Lung microvascular endothelial cell (primary cell): Measurements from ENCODE around the gene MRPL48. TPM values are rescaled to one million over a fixed set of nuclear protein-coding genes. Genes with fewer than 3 reads are reported as not detected.
"Not testable (repeated sequence)": the region's sequence is repeated elsewhere in the genome, so short reads cannot be mapped to it uniquely, and the experiment has no call there.

ENCODE experiments used
- DNase-seq, 2 donors: peaks; one replicate each; pipeline versions ENCODE4 v3.0.0 to v3.0.0-alpha.2; 2010; ENCODE audit warnings: low read depth in 2 of 2
- total RNA-seq: library from RNA; depleted of rRNA; stranded (reverse); fragments of >200 nt; gene quantifications from 2 replicates; pipeline ENCODE4 v1.2.1, GENCODE V29; 2014

MRPL48 gene
- total RNA-seq, 1 donor from 2014 or later: 26.0 TPM

- DNase-seq: peak in 1 of 2 donors; percentile 1
Observed at GRCh38 chr11:73838443-73839122, 50.9 kb downstream of the MRPL48 start.

- peak in 1 of 2 donors; percentile 14 for DNase-seq
Observed at GRCh38 chr11:73839123-73839457, 51.4 kb downstream of the MRPL48 start.

GRCh38 chr11:73851046-73851764, 63.5 kb downstream of the MRPL48 start:
- DNase-seq: no peak

- DNase-seq: no peak
Observed at GRCh38 chr11:73852049-73852448, 64.4 kb downstream of the MRPL48 start.

GRCh38 chr11:73854680-73855079, 67.0 kb downstream of the MRPL48 start:
- DNase-seq: no peak

GRCh38 chr11:73856031-73856567, 68.4 kb downstream of the MRPL48 start:
- DNase-seq: no peak

- DNase-seq: no peak
Observed at GRCh38 chr11:73859671-73860070, 72.0 kb downstream of the MRPL48 start.

GRCh38 chr11:73860202-73860601, 72.5 kb downstream of the MRPL48 start:
- DNase-seq: no peak

- DNase-seq: no peak
Observed at GRCh38 chr11:73862986-73863385, 75.3 kb downstream of the MRPL48 start.

- DNase-seq: peak; percentile 8 to 18
Observed at GRCh38 chr11:73866095-73866579, 78.5 kb downstream of the MRPL48 start.

GRCh38 chr11:73866586-73866996, 78.9 kb downstream of the MRPL48 start:
- peak; percentile 9 to 93 for DNase-seq

- DNase-seq: no peak
Observed at GRCh38 chr11:73869332-73869949, 81.8 kb downstream of the MRPL48 start.

- DNase-seq: no peak
Observed at GRCh38 chr11:73870261-73870660, 82.6 kb downstream of the MRPL48 start.

- DNase-seq: no peak
Observed at GRCh38 chr11:73872749-73873357, 85.2 kb downstream of the MRPL48 start.

- DNase-seq: no peak
Observed at GRCh38 chr11:73875380-73875779, 87.7 kb downstream of the MRPL48 start.

GRCh38 chr11:73875840-73876239, 88.2 kb downstream of the MRPL48 start:
- DNase-seq: peak in 1 of 2 donors; percentile 15

GRCh38 chr11:73876424-73877310, 89.0 kb downstream of the MRPL48 start, which contains the start of the genes COA4 and PAAF1:
COA4 (minus strand) TSS chr11:73876846; CDS start chr11:73873378, 3,468 bp downstream.
PAAF1 (plus strand) TSS chr11:73876999; CDS start chr11:73877022, 23 bp downstream.
- peak; percentile 95 to 96 for DNase-seq

GRCh38 chr11:73878771-73879170, 91.1 kb downstream of the MRPL48 start:
- DNase-seq: no peak

- DNase-seq: not testable (repeated sequence)
Observed at GRCh38 chr11:73880449-73880848, 92.8 kb downstream of the MRPL48 start.

GRCh38 chr11:73883856-73884255, 96.2 kb downstream of the MRPL48 start:
- no peak for DNase-seq

GRCh38 chr11:73888244-73888643, 100.6 kb downstream of the MRPL48 start:
- no peak for DNase-seq
